Suppressor macrophage treated with lipopolysaccharide for 4 hours (primary cell): ENCODE measurements around the gene SLC10A1.
"Not testable (repeated sequence)": the region's sequence is repeated elsewhere in the genome, so short reads cannot be mapped to it uniquely, and the experiment has no call there.

ENCODE experiments used
- DNase-seq: peaks from one replicate; pipeline ENCODE4 v3.0.0-alpha.2; 2020

Gene SLC10A1

DNA sequence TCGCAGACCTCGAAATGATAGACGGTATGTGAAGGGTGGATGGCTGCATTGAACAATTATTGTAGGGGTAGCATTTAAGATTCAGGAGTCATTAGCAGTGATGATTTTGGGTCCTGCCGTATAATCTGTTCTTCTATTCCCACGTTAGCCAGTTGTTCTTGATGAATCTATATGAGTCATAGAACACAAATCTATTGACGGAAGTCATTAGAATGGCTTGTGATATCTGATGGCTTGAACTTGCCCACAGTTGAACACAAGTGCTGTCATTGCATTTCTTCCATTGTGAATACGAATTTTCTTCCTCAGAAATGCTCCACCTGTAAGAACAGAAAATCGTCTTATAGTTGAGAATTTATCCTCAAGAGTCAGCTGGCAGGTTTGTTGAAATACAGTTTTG lies 28.2 kb downstream of the SLC10A1 start:
- DNase-seq = no peak

DNA sequence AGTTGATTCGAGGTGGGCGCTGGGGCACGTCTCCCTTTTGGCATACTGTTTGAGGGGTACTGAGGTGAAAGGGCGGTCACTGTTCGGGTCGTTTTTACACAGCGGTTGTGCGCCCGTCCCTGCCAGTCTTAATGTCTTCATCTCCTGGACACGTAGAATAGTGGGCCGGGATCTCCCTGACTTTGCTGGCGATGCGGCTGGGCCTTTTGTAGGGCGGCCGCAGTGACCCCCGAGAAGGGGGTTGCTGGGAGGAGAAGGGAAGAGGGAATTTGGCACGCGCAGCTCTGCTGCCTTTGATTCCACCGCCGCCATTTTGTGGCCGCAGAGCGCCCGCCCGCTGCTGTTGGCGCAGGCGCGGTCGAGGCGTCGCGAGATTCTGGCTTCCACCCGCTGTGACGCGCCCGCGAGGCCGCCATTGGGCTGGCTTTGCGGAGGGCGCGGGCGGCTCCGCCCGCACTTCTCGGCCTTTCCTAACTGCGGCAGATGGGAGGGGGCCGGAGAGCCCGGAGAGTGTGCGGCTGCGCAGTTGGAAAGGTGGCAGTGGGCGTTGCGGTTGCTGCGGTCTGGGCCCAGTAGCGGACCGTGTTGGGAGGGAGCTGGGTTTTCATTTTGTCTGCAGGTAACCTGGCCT lies 29.6 kb downstream of the SLC10A1 start:
- peak; percentile 98 for DNase-seq

DNA sequence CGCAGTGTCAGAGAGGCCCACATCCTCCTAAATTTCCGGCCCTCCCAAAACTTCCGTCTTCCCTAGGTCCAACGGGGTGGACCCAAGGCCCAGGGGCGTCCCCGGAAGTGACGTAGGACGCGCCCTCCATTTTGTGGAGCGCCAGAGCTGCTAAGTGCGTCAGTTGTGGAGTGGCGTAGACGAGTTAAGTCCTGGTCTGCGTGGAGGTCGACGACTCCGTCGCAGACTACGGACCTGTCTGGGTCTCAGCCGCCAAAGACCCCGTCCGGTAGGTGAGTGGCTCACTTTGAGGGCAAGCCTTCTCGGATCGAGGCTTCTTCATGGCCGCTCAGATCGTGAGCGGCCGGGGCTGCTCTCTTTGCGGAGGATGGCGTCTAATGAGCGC lies 30.1 kb downstream of the SLC10A1 start, which contains the start of gene SRSF5:
TSS of gene SRSF5 (plus strand) at position 159 of the 385 bp plus-strand sequence. CDS start 1,015 bp downstream, outside the sequence.
- peak; percentile 99 for DNase-seq

DNA sequence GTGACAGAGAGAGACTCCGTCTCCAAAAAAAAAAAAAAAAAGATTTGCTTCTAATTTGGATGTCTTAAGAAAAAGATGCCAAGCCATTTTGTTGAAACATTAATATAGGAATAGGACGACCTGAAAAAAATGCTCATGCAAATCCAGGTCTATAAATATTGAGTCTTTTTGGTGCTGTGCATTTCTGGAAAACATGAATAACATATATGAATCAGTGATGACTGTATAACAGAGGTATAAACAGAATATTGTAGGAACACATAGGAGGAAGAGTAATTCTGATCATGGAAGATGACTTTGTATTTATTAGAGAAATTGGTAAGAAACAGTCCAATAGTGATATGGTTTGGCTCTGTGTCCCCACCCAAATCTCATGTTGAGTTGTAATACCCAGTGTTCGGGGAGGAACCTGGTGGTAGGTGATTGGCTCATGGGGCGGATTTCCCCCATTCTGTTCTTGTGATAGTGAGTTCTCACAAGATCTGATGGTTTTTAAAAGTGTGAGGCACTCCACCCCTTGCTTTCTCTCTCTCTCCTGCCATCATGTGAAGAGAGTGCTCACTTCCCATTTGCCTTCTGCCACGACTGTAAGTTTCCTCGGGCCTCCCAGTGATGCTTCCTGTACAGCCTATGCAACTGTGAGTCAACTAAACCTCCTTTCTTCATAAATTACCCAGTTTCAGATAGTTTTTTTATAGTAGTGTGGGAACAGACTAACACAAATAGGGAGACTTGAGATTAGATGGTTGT lies 33.1 kb downstream of the SLC10A1 start:
- peak; percentile 68 for DNase-seq

DNA sequence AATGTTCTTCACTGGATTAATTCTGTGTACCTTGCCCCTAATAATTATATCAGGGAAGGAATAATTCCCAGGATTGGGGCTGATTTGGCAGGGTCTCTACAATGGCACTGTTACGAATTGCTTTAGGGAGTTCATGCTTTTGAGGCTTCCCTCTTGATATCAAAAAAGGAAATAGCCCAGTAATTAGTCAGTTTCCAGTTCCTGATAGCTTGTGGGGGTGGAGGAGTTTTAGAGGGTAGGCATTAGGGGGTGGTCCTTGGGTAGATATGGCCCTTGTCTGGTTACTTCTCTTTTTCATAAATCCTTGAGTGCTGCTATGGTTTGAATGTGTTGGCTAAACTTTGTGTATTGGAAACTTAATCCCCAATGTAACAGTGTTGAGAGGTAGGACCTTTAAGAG lies 36.2 kb downstream of the SLC10A1 start:
- peak; percentile 23 for DNase-seq

DNA sequence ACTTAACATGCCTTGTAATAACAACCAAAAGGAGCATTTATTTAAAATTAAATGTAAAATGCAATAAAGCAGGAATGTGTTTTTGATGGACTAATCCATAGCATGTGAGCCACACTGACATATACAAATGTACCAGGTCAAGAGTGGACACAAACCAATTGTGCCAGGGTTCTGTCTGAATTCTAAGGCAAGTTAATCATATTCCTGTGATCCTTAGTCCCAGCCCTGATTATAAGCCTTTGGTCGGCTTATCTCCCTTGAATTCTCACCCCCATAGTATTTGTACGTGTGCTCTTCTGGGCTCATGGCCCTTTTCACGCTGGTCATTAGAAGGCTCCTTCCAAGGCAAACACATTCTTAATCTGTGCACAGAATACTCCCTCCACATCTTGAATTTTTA lies 40.7 kb downstream of the SLC10A1 start:
- DNase-seq = no peak

DNA sequence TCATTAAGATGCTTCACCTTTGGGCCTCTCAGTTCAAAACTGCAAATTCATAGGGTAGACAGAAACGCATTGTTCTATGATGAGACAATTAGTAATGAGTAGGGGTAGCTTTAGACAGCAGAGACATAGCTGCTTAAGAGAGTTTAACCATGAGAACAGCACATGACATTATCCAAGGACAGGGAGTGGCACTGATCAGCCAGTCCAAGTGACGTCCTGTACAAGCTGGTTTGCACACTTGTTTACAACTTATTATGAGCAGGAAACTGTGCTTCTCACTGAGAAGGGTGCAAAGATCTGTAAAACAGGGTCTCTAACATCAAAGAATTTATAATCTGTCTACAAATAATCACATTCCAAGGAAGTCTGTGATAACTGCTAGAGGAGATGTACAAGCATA lies 41.3 kb downstream of the SLC10A1 start:
- no peak for DNase-seq

DNA sequence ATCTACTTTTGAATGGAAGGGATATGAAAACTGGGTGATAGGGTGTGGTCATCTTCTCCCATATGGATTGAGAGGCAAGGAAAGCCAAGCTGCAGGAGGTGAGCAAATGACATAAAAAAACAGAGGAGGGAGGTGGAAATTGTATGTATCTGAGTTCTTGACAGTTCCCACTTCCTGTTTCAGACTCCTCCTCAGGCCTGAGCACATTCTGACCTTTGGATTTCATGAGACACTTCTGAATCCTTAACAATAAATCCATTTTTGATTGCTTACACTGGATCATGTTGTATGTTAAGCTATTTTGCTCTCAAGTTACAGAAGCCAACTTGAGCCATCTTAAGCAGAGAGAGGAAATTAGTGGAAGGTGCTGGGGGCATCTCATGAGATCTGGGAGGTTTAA lies 41.7 kb downstream of the SLC10A1 start:
- peak; percentile 52 for DNase-seq

DNA sequence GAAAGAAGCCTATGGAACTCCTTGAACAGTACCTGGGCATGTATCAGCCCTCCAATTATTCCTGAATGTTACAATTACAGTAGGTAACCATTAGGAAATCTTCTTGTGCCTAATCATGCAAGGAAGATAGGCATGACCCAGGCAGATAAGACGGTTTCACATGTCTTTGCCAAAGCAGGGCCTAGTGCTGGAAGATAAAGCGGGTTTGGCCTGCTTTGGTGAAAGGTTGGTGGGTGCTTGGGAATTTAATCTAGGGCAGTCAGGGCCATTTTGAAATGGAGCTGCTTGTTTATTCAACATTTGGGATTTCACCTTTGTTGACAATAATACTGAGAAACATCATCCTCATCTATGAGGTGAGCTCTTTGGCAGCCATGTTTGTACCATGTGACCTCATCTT lies 42.6 kb downstream of the SLC10A1 start:
- no peak for DNase-seq

DNA sequence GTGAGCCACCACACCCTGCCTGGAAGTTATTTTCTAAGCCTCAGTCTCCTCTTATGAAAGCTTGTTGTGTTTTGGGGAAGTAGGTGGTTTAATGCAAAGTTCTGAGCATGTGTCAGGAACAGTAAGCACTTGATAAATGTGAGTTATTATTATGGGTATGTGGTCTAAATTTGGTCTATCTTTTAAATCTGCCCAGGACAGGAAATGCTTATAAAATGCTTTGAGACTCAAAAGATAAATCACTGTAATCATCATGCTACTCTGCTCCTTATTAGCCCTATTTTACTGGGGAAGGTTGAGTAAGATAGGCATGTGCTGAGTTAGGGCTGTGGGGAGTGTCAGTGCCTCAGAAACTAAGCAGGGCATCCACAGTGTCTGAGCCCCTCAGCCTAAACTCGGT lies 43.2 kb downstream of the SLC10A1 start:
- no peak for DNase-seq

DNA sequence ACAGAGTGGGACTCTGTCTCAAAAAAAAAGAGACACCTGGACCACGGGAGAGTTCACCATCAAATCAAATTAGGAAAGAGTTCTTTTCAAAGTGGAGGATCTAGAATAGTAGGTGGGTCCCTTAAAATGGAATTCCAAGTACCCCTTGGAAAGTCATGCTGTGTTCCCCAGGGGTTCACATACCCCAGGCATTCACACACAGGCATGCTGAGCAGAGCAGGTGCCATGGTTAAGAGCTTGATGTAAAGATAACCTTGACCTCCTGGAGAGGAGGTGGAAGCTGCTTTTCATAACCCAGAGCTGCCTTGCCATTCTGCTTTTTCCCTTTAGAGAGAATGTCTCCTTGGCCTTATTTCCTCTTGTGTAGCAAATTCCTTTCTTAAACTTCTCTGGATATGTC lies 44.3 kb downstream of the SLC10A1 start:
- DNase-seq = no peak

DNA sequence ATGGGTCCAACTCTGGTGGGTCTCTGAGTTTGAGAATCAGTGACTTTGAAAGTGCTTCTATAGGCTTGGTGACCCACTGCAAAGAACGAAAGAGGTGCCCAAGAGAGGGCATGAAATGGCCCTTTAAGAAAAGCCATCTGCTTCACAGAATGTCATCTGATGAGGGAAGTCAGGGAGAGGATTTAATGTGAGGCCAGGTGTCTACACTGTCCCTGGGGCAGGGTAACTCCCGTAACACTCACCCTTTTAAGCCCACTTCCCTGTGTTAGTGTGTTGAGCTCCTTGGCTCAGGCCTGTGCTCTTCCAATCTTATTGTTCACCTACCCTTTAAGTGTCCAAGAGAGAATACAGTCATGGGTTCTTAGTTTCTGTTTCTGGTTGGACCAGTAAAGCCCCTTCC lies 46.5 kb downstream of the SLC10A1 start:
- no peak for DNase-seq

DNA sequence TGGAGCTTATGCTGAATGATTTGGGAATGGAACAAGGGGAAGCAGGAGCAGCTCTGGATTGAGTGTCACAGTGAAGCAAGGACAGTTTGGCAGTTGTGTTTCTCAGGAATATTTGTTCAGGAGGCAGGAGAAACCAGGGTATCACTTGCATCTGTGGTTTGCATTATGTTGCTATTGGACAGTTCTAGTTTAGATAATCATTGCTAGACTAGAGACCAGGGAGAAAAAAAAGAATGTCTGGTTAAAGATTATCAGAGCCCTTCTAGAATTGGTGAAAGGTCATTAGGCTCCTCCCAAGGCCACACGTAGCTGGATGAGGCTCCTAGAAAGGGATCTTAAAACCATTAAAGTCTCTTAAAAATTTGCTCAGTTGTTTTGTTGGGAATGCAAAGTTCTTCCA lies 47.1 kb downstream of the SLC10A1 start:
- DNase-seq = no peak

DNA sequence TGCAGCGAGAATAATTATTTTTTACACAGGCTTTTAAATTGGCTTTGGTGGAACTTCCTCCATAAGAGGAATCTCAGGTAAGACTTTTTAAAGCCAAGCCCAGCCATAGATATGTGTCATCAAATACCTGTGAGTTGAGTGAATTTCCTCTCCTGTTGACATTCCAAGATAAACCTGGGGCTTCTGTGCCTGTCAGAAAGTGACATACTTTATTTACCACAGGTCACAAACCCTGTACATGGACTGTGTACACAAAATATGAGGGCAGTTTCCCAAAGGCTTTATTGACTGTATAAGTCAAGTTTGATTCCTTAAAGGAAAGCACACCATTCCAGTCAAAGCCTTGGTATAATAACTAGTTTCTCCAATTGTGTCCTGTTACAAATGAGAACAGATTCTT lies 56.0 kb downstream of the SLC10A1 start:
- DNase-seq = no peak

DNA sequence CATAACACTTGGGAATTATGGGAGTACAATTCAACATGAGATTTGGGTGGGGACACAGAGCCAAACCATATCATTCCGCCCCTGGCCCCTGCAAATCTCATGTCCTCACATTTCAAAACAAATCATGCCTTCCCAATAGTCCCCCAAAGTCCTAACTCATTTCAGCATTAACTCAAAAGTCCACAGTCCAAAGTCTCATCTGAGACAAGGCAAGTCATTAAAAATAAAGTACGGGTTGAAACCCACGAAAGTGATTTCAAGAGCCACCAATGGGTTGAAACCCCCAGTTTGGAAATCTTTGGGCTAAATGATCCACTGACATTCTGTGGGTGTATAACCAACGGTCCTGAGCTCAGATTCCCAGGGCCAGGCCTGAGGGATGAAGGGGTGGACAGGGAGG lies 60.6 kb downstream of the SLC10A1 start:
- not testable (repeated sequence) for DNase-seq

DNA sequence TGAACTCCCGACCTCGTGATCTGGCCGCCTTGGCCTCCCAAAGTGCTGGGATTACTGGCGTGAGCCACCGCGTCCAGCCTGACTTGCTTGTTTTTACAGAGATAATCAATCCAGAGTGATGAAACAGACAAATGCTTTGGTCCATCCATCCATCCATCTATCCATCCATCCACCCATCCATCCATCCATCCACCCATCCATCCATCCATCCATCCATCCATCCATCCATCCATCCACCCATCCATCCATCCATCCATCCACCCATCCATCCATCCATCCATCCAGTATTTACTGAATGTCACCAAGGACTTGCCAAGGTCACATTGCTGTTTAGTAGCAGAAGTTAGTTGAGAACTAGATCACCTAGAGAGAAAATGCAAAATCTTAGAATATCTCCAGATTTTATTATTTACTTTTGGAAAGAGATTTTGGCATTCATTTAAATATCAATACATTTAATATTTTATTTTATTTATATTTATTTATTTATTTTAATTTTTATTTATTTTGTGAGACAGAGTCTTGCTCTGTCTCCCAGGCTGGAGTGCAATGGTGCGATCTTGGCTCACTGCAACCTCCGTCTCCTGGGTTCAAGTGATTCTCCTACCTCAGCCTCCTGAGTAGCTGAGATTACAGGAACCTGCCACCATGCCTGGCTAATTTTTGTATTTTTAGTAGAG lies 65.0 kb downstream of the SLC10A1 start:
- not testable (repeated sequence) for DNase-seq

DNA sequence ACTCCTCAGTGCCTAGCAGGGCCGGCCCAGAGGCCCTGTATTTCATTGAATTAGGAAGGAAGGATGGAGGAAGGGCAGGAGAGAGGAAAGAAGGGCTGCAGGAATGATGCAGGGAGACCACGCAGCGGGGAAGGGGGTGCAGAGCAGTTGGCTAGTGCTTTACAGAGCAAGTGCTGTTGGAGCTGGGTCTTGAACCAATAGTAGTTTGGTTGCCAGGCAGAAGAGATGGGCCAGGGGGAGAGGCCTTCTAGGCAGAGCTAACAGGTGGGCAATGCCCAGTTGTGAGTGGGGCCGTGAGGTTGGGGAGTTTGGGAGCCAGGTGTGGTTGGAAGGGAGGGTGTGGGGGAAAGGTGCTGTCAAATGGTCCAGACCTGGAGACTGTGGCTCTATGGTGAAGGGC lies 69.2 kb downstream of the SLC10A1 start:
- no peak for DNase-seq

DNA sequence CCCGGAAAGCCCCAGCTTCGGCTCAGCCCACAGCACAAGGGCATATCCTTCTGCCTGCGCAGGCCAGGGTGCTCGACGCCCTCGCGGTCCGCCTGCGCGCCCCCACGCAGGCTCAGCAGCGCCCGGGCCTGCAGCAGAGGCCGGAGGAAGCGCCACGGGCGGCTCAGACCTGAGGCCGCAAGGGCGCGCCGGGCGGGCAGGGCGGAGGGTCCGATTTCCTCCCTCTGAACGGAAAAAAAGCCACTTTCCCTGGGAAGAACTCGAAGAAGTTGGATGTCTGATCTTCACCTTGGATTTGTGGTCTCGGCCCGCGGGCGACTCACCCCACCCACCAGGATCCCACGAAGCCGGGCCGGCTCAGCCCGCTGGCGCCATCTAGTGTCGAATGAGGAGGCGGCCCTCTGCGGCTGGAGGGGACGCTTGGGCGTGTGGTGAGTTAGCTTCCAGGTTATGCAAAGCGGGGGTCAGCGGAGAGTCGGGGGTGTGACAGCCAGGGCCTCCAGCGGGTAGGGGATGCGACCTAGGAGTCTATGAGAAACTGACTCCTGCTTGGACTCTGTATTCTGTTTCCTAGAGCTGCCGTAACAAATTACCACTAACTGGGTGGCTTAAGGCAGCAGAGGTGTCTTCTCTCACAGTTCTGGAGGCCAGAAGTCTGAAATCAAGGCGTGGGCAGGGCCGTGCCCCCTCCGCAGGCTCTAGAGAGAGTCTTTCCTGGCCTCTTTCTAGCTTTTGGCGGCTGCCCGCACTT lies 70.1 kb downstream of the SLC10A1 start:
- peak; percentile 93 for DNase-seq
